ENCODE data around the gene ZMYND10.
A peak's percentile ranks its signal among the peaks of the same experiment; 100 is the strongest.

DNA sequence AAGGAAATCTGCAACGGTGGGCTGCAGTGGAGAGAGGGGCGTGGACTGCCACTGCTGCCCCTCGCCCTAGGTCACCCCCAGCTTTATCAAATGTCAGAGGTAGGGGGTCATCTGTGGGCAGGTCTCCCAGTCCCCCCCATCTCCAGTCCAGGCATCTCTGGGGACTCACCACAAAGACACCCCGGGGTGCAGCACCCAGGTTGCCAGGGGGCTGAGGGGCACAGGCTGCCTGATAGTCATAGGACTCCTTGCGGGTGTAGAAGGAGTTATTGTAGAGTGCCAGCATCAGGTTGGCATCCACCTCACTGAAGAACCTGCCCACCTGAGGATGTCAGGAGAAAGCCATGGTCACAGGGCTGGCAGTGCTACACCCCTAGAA lies 20.3 kb upstream of the ZMYND10 start:
- TF ChIP-seq, protein P1, sequence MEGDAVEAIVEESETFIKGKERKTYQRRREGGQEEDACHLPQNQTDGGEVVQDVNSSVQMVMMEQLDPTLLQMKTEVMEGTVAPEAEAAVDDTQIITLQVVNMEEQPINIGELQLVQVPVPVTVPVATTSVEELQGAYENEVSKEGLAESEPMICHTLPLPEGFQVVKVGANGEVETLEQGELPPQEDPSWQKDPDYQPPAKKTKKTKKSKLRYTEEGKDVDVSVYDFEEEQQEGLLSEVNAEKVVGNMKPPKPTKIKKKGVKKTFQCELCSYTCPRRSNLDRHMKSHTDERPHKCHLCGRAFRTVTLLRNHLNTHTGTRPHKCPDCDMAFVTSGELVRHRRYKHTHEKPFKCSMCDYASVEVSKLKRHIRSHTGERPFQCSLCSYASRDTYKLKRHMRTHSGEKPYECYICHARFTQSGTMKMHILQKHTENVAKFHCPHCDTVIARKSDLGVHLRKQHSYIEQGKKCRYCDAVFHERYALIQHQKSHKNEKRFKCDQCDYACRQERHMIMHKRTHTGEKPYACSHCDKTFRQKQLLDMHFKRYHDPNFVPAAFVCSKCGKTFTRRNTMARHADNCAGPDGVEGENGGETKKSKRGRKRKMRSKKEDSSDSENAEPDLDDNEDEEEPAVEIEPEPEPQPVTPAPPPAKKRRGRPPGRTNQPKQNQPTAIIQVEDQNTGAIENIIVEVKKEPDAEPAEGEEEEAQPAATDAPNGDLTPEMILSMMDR (IDR thresholded peaks at IDR 0.05): peak in 1 of 5 experiments; percentile 30
- TF ChIP-seq POLR2A (IDR thresholded peaks at IDR 0.05) (no peak), POLR2AphosphoS5 (IDR thresholded peaks at IDR 0.05) (no peak), EP300 (IDR thresholded peaks at IDR 0.05; ENCODE audit: low read depth) (no peak)
